ENCODE data around the gene ULK3.
A peak's percentile ranks its signal among the peaks of the same experiment; 100 is the strongest.

The ULK3 gene

GRCh38 chr15:74867466-74868038, 24.6 kb upstream of the ULK3 start:
- DNase-seq (ENCODE audit: low spot score) = no peak

- DNase-seq (ENCODE audit: low spot score) = peak; percentile 50
These were observed 23.1 kb upstream of the ULK3 start for GRCh38 chr15:74866090-74866489.

GRCh38 chr15:74865316-74865715, 22.4 kb upstream of the ULK3 start:
- no peak for DNase-seq (ENCODE audit: low spot score)

GRCh38 chr15:74864296-74864695, 21.3 kb upstream of the ULK3 start:
- DNase-seq (ENCODE audit: low spot score) = no peak

GRCh38 chr15:74863239-74864056, 20.5 kb upstream of the ULK3 start:
- DNase-seq (ENCODE audit: low spot score) = peak; percentile 41

- DNase-seq (ENCODE audit: low spot score) = no peak
These were observed 15.4 kb upstream of the ULK3 start for GRCh38 chr15:74858369-74858740.

- no peak for DNase-seq (ENCODE audit: low spot score)
These were observed 14.9 kb upstream of the ULK3 start for GRCh38 chr15:74857671-74858368.

GRCh38 chr15:74857082-74857655, 14.2 kb upstream of the ULK3 start:
- no peak for DNase-seq (ENCODE audit: low spot score)

GRCh38 chr15:74856537-74856936, 13.6 kb upstream of the ULK3 start:
- no peak for DNase-seq (ENCODE audit: low spot score)

- no peak for DNase-seq (ENCODE audit: low spot score)
These were observed 12.9 kb upstream of the ULK3 start for GRCh38 chr15:74855857-74856256.

- no peak for DNase-seq (ENCODE audit: low spot score)
These were observed 11.6 kb upstream of the ULK3 start for GRCh38 chr15:74854453-74855022.

GRCh38 chr15:74851960-74852359, 9.0 kb upstream of the ULK3 start:
- no peak for DNase-seq (ENCODE audit: low spot score)

- no peak for DNase-seq (ENCODE audit: low spot score)
These were observed 7.4 kb upstream of the ULK3 start for GRCh38 chr15:74850393-74850792.

- DNase-seq (ENCODE audit: low spot score) = no peak
These were observed 4.5 kb upstream of the ULK3 start for GRCh38 chr15:74847432-74847831.

GRCh38 chr15:74845581-74845980, 2.6 kb upstream of the ULK3 start:
- no peak for DNase-seq (ENCODE audit: low spot score)

- no peak for DNase-seq (ENCODE audit: low spot score)
These were observed 2.2 kb upstream of the ULK3 start for GRCh38 chr15:74845208-74845568.

- no peak for DNase-seq (ENCODE audit: low spot score)
These were observed 1.6 kb upstream of the ULK3 start for GRCh38 chr15:74844319-74845207.

- no peak for DNase-seq (ENCODE audit: low spot score)
These were observed 939 bp upstream of the ULK3 start for GRCh38 chr15:74843891-74844299.

- DNase-seq (ENCODE audit: low spot score) = no peak
These were observed 481 bp upstream of the ULK3 start for GRCh38 chr15:74843445-74843828.

GRCh38 chr15:74841891-74842373, 1.0 kb downstream of the ULK3 start:
- no peak for DNase-seq (ENCODE audit: low spot score)

Measured in RKO (cell line).